ENCODE data around the gene ZNF613.
"Not testable (repeated sequence)": the region's sequence is repeated elsewhere in the genome, so short reads cannot be mapped to it uniquely, and the experiment has no call there.

The ZNF613 gene

GRCh38 chr19:51946602-51947001 lies 19.3 kb downstream of the ZNF613 start:
- TF ChIP-seq, protein P1, sequence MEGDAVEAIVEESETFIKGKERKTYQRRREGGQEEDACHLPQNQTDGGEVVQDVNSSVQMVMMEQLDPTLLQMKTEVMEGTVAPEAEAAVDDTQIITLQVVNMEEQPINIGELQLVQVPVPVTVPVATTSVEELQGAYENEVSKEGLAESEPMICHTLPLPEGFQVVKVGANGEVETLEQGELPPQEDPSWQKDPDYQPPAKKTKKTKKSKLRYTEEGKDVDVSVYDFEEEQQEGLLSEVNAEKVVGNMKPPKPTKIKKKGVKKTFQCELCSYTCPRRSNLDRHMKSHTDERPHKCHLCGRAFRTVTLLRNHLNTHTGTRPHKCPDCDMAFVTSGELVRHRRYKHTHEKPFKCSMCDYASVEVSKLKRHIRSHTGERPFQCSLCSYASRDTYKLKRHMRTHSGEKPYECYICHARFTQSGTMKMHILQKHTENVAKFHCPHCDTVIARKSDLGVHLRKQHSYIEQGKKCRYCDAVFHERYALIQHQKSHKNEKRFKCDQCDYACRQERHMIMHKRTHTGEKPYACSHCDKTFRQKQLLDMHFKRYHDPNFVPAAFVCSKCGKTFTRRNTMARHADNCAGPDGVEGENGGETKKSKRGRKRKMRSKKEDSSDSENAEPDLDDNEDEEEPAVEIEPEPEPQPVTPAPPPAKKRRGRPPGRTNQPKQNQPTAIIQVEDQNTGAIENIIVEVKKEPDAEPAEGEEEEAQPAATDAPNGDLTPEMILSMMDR (IDR thresholded peaks at IDR 0.05; ENCODE audit: extremely low read depth, missing control alignments) = no peak
- DNase-seq (ENCODE audit: low spot score) = no peak

DNA sequence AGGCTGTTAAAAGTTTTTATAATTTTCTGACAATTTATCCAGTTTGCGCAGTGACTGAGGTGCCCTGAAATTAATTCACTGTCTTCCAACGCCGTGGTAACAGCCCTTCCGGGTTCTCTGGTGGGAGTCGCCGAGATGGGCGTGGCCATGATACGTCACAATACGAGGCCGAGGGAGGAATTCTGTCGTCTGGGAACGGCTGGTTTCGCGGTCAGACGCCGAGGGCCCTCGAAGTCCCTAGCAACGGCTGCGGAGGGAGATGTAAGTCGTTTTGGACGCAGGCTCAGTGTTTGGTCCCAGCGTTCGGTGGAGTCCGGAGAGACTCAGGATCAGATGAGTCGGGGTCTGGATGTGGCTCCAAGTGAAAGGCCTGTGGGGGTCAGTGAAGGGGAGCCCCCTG lies 21.7 kb downstream of the ZNF613 start:
- no peak for DNase-seq (ENCODE audit: low spot score)
- TF ChIP-seq, protein P1 (IDR thresholded peaks at IDR 0.05; ENCODE audit: extremely low read depth, missing control alignments) = no peak

GRCh38 chr19:51957846-51958245 lies 30.6 kb downstream of the ZNF613 start:
- DNase-seq (ENCODE audit: low spot score) = not testable (repeated sequence)

- DNase-seq (ENCODE audit: low spot score) = no peak
- TF ChIP-seq, protein P1 (IDR thresholded peaks at IDR 0.05; ENCODE audit: extremely low read depth, missing control alignments) = no peak
Measured at GRCh38 chr19:51959791-51960190, 32.5 kb downstream of the ZNF613 start.

DNA sequence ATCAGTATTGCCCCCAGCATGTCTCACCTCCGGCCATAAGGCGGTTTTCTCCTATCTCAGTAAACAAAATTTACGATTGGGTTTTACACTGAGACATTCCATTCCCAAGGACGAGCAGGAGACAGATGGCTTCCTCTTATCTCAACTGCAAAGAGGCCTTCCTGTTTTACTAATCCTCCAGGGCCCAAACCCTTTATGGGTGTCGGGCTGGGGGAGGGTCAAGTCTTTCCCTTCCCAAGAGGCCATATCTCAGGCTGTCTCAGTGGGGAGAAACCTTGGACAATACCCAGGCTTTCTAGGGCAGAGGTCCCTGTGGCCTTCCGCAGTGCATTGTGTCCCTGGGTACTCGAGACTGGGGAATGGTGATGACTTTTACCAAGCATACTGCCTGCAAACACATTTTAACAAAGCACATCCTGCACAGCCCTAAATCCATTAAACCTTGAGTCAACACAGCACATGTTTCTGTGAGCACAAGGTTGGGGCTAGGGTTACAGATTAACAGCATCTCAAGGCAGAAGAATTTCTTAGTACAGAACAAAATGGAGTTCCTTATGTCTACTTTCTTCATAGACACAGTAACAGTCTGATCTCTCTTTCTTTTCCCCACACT lies 33.5 kb downstream of the ZNF613 start:
- not testable (repeated sequence) for DNase-seq (ENCODE audit: low spot score)

DNA sequence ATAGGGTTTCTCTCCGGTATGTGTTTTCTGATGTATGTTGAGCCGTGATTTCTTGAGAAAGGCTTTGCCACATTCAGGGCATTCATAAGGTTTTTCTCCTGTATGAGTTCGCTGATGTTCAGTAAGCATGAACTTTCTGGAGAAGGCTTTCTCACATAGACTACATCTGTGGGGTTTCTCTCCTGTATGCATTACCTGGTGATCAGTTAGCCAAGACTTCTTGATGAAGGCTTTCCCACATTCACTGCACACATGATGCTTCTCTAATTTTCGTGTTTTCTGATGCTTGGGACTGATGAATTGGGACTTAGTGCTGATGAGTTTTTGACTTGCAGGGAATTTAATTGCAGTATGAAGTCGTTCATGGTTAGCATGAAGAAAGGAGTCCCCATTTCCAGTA lies 38.3 kb downstream of the ZNF613 start:
- TF ChIP-seq, protein P1 (IDR thresholded peaks at IDR 0.05; ENCODE audit: extremely low read depth, missing control alignments) = no peak
- no peak for DNase-seq (ENCODE audit: low spot score)

GRCh38 chr19:51970718-51971117 lies 43.4 kb downstream of the ZNF613 start:
- TF ChIP-seq, protein P1 (IDR thresholded peaks at IDR 0.05; ENCODE audit: extremely low read depth, missing control alignments) = no peak
- DNase-seq (ENCODE audit: low spot score) = no peak

- TF ChIP-seq, protein P1 (IDR thresholded peaks at IDR 0.05; ENCODE audit: extremely low read depth, missing control alignments) = no peak
- DNase-seq (ENCODE audit: low spot score) = no peak
Measured at GRCh38 chr19:51971624-51972023, 44.4 kb downstream of the ZNF613 start.

- DNase-seq (ENCODE audit: low spot score) = not testable (repeated sequence)
Measured at GRCh38 chr19:51975787-51976186, 48.5 kb downstream of the ZNF613 start.

All from GM20000 (cell line).